HEK293 (cell line): Measurements from ENCODE around the gene ATXN10.

ENCODE experiments used
- CTCF ChIP-seq: fragments of 450-650 bp; formaldehyde crosslinking; IDR thresholded peaks from 2 replicates; pipeline ENCODE4 v1.5.1; 2016; ENCODE audit warnings: missing biosample characterization, missing genetic modification characterization
- HOXA7 ChIP-seq: sonication (generic); formaldehyde crosslinking; IDR thresholded peaks from 2 replicates; pipeline ENCODE4 v1.8.1; 2022; ENCODE audit warnings: missing genetic modification reagents, borderline replicate concordance
- YY2 ChIP-seq: fragments of 450-650 bp; formaldehyde crosslinking; IDR thresholded peaks from 2 replicates; pipeline ENCODE4 v1.5.1; 2016; ENCODE audit warnings: missing biosample characterization, missing genetic modification characterization
- ZBTB11 ChIP-seq: fragments of 450-650 bp; formaldehyde crosslinking; conservative IDR thresholded peaks from 2 replicates; pipeline ENCODE4 v1.5.1; 2016; ENCODE audit warnings: low read depth, missing biosample characterization, missing genetic modification characterization
- ZBTB17 ChIP-seq: fragments of 450-650 bp; formaldehyde crosslinking; IDR thresholded peaks from 2 replicates; pipeline ENCODE4 v1.5.1; 2016; ENCODE audit warnings: missing biosample characterization, missing genetic modification characterization
- ZNF23 ChIP-seq: fragments of 450-650 bp; formaldehyde crosslinking; IDR thresholded peaks from 2 replicates; pipeline ENCODE4 v1.5.1; 2016; ENCODE audit warnings: missing biosample characterization, missing genetic modification characterization, borderline replicate concordance
- ZNF24 ChIP-seq: fragments of 450-650 bp; formaldehyde crosslinking; IDR thresholded peaks from 2 replicates; pipeline ENCODE4 v1.5.1; 2016; ENCODE audit warnings: missing biosample characterization, missing genetic modification characterization
- ZNF274 ChIP-seq, 2 experiments: fragments of 200-500 bp in 1 of 2; fragments of 450-650 bp in 1 of 2; sonication (Bioruptor generic) in 1 of 2; formaldehyde crosslinking in 1 of 2; IDR thresholded peaks; 2 replicates each; pipeline versions ENCODE4 v1.5.1 to v1.6.1; 2014 to 2016; ENCODE audit warnings: borderline replicate concordance in 1 of 2, inconsistent platforms in 1 of 2, low read length in 1 of 2, missing biosample characterization in 1 of 2, missing genetic modification characterization in 1 of 2
- ZNF391 ChIP-seq: fragments of 450-650 bp; formaldehyde crosslinking; IDR thresholded peaks from 2 replicates; pipeline ENCODE4 v1.5.1; 2016; ENCODE audit warnings: low read depth, missing biosample characterization, missing genetic modification characterization, borderline replicate concordance
- ZNF555 ChIP-seq: fragments of 450-650 bp; formaldehyde crosslinking; conservative IDR thresholded peaks from 2 replicates; pipeline ENCODE4 v1.5.1; 2017; ENCODE audit warnings: missing biosample characterization, mild to moderate bottlenecking, missing genetic modification characterization, inconsistent platforms
- ZNF571 ChIP-seq: fragments of 450-650 bp; formaldehyde crosslinking; IDR thresholded peaks from 2 replicates; pipeline ENCODE4 v1.5.0; 2017; ENCODE audit warnings: missing biosample characterization, missing genetic modification characterization
- ZNF664 ChIP-seq: fragments of 450-650 bp; formaldehyde crosslinking; IDR thresholded peaks from 2 replicates; pipeline ENCODE4 v1.5.1; 2016; ENCODE audit warnings: missing biosample characterization, missing genetic modification characterization

- no peak for TF ChIP-seq CTCF (tag by site-specific recombination)
- TF ChIP-seq HOXA7 (CRISPR knock-in tag) = no peak
- no peak for TF ChIP-seq ZNF391 (tag by site-specific recombination)
- no peak for TF ChIP-seq YY2 (tag by site-specific recombination)
- no peak for TF ChIP-seq ZBTB11 (tag by site-specific recombination)
- TF ChIP-seq ZBTB17 = no peak
- no peak for TF ChIP-seq ZNF664
- TF ChIP-seq ZNF571 (tag by site-specific recombination) = no peak
- TF ChIP-seq ZNF23 = no peak
- TF ChIP-seq ZNF24 = no peak
- TF ChIP-seq ZNF555 (tag by site-specific recombination) = no peak
- TF ChIP-seq ZNF274 (IDR thresholded peaks at IDR 0.05; ENCODE audit: low read length) = no peak
- TF ChIP-seq ZNF274 (tag by site-specific recombination; IDR thresholded peaks at IDR 0.05; ENCODE audit: borderline replicate concordance) = no peak
Observed at GRCh38 chr22:45720839-45721378, 49.3 kb downstream of the ATXN10 start.
